Measurements from ENCODE around the gene ZNF595. TPM values are rescaled to one million over a fixed set of nuclear protein-coding genes. Genes with fewer than 3 reads are reported as not detected.
"Not testable (repeated sequence)": the region's sequence is repeated elsewhere in the genome, so short reads cannot be mapped to it uniquely, and the experiment has no call there.

The ZNF595 gene
- polyA plus RNA-seq, 1 donor (not counting 4 experiments of a cell fraction or from before 2014, with no cell fraction given): 6.6 TPM

GRCh38 chr4:36559-37415 lies 16.3 kb upstream of the ZNF595 start:
- H3K9me3 ChIP-seq (ENCODE audit: control insufficient read depth, low read depth, low read length); H3K4me2 ChIP-seq (ENCODE audit: control insufficient read depth, extremely low read depth, insufficient read depth, low read depth, low read length); dilution Hi-C loops (cut with MboI; ENCODE audit: extremely low pct_ligation_motif_present, low sequenced_read_pairs); H3K4me3 ChIP-seq (ENCODE audit: control insufficient read depth in 2 of 3, extremely low read depth in 1 of 3, insufficient read depth in 2 of 3, low read depth in 1 of 3, low read length in 3 of 3); H3K27me3 ChIP-seq (ENCODE audit: control insufficient read depth, extremely low read depth, insufficient read depth, low read length); H3K9me1 ChIP-seq (ENCODE audit: control insufficient read depth, extremely low read depth, insufficient read depth, low read length); H2AFZ ChIP-seq (ENCODE audit: control insufficient read depth, low read length); FAIRE-seq; H3K36me3 ChIP-seq (ENCODE audit: control insufficient read depth in 2 of 2, extremely low read depth in 1 of 2, insufficient read depth in 2 of 2, low read length in 2 of 2); H3K27ac ChIP-seq (ENCODE audit: control insufficient read depth, insufficient read depth, low read length); H3K79me2 ChIP-seq (ENCODE audit: control insufficient read depth, insufficient read depth, low read length); DNase-seq (ENCODE audit: low read depth, low spot score); H4K20me1 ChIP-seq (ENCODE audit: control insufficient read depth, extremely low read depth, insufficient read depth, low read length); H3K9ac ChIP-seq (ENCODE audit: control insufficient read depth, extremely low read depth, insufficient read depth, low read length); H3K4me1 ChIP-seq (ENCODE audit: control insufficient read depth, extremely low read depth, insufficient read depth, low read length): not testable (repeated sequence)

- H4K20me1 ChIP-seq (ENCODE audit: control insufficient read depth, extremely low read depth, insufficient read depth, low read length); H3K4me3 ChIP-seq (ENCODE audit: control insufficient read depth in 2 of 3, extremely low read depth in 1 of 3, insufficient read depth in 2 of 3, low read depth in 1 of 3, low read length in 3 of 3); H3K36me3 ChIP-seq (ENCODE audit: control insufficient read depth in 2 of 2, extremely low read depth in 1 of 2, insufficient read depth in 2 of 2, low read length in 2 of 2); H2AFZ ChIP-seq (ENCODE audit: control insufficient read depth, low read length); DNase-seq (ENCODE audit: low read depth, low spot score); H3K4me1 ChIP-seq (ENCODE audit: control insufficient read depth, extremely low read depth, insufficient read depth, low read length); H3K9me1 ChIP-seq (ENCODE audit: control insufficient read depth, extremely low read depth, insufficient read depth, low read length); H3K79me2 ChIP-seq (ENCODE audit: control insufficient read depth, insufficient read depth, low read length); H3K9me3 ChIP-seq (ENCODE audit: control insufficient read depth, low read depth, low read length); H3K27me3 ChIP-seq (ENCODE audit: control insufficient read depth, extremely low read depth, insufficient read depth, low read length); H3K9ac ChIP-seq (ENCODE audit: control insufficient read depth, extremely low read depth, insufficient read depth, low read length); H3K4me2 ChIP-seq (ENCODE audit: control insufficient read depth, extremely low read depth, insufficient read depth, low read depth, low read length); H3K27ac ChIP-seq (ENCODE audit: control insufficient read depth, insufficient read depth, low read length); dilution Hi-C loops (cut with MboI; ENCODE audit: extremely low pct_ligation_motif_present, low sequenced_read_pairs); FAIRE-seq: not testable (repeated sequence)
Measured at GRCh38 chr4:38202-38601, 14.9 kb upstream of the ZNF595 start.

- dilution Hi-C loops (cut with MboI; ENCODE audit: extremely low pct_ligation_motif_present, low sequenced_read_pairs): not testable (repeated sequence)
Measured at GRCh38 chr4:43375-43774, 9.7 kb upstream of the ZNF595 start.

GRCh38 chr4:51253-51652 lies 1.9 kb upstream of the ZNF595 start:
- dilution Hi-C loops (cut with MboI; ENCODE audit: extremely low pct_ligation_motif_present, low sequenced_read_pairs): not testable (repeated sequence)

More at GRCh38 chr4:43375-43774, 9.7 kb upstream of the ZNF595 start:
- not testable (repeated sequence) for FAIRE-seq; H3K4me1 ChIP-seq (ENCODE audit: control insufficient read depth, extremely low read depth, insufficient read depth, low read length); H3K9ac ChIP-seq (ENCODE audit: control insufficient read depth, extremely low read depth, insufficient read depth, low read length); H3K4me2 ChIP-seq (ENCODE audit: control insufficient read depth, extremely low read depth, insufficient read depth, low read depth, low read length); H3K9me1 ChIP-seq (ENCODE audit: control insufficient read depth, extremely low read depth, insufficient read depth, low read length); H2AFZ ChIP-seq (ENCODE audit: control insufficient read depth, low read length); DNase-seq (ENCODE audit: low read depth, low spot score); H3K27me3 ChIP-seq (ENCODE audit: control insufficient read depth, extremely low read depth, insufficient read depth, low read length); H3K27ac ChIP-seq (ENCODE audit: control insufficient read depth, insufficient read depth, low read length); H4K20me1 ChIP-seq (ENCODE audit: control insufficient read depth, extremely low read depth, insufficient read depth, low read length); H3K9me3 ChIP-seq (ENCODE audit: control insufficient read depth, low read depth, low read length); H3K4me3 ChIP-seq (ENCODE audit: control insufficient read depth in 2 of 3, extremely low read depth in 1 of 3, insufficient read depth in 2 of 3, low read depth in 1 of 3, low read length in 3 of 3); H3K79me2 ChIP-seq (ENCODE audit: control insufficient read depth, insufficient read depth, low read length); H3K36me3 ChIP-seq (ENCODE audit: control insufficient read depth in 2 of 2, extremely low read depth in 1 of 2, insufficient read depth in 2 of 2, low read length in 2 of 2)

GRCh38 chr4:51655-52277 lies 1.4 kb upstream of the ZNF595 start:
- dilution Hi-C loops (cut with MboI; ENCODE audit: extremely low pct_ligation_motif_present, low sequenced_read_pairs); H3K79me2 ChIP-seq (ENCODE audit: control insufficient read depth, insufficient read depth, low read length); H3K27ac ChIP-seq (ENCODE audit: control insufficient read depth, insufficient read depth, low read length); H3K4me1 ChIP-seq (ENCODE audit: control insufficient read depth, extremely low read depth, insufficient read depth, low read length); H3K4me2 ChIP-seq (ENCODE audit: control insufficient read depth, extremely low read depth, insufficient read depth, low read depth, low read length); H2AFZ ChIP-seq (ENCODE audit: control insufficient read depth, low read length); H4K20me1 ChIP-seq (ENCODE audit: control insufficient read depth, extremely low read depth, insufficient read depth, low read length); FAIRE-seq; H3K9ac ChIP-seq (ENCODE audit: control insufficient read depth, extremely low read depth, insufficient read depth, low read length); H3K36me3 ChIP-seq (ENCODE audit: control insufficient read depth in 2 of 2, extremely low read depth in 1 of 2, insufficient read depth in 2 of 2, low read length in 2 of 2); H3K9me1 ChIP-seq (ENCODE audit: control insufficient read depth, extremely low read depth, insufficient read depth, low read length); DNase-seq (ENCODE audit: low read depth, low spot score); H3K9me3 ChIP-seq (ENCODE audit: control insufficient read depth, low read depth, low read length); H3K27me3 ChIP-seq (ENCODE audit: control insufficient read depth, extremely low read depth, insufficient read depth, low read length); H3K4me3 ChIP-seq (ENCODE audit: control insufficient read depth in 2 of 3, extremely low read depth in 1 of 3, insufficient read depth in 2 of 3, low read depth in 1 of 3, low read length in 3 of 3): not testable (repeated sequence)

More at GRCh38 chr4:51253-51652, 1.9 kb upstream of the ZNF595 start:
- H3K27ac ChIP-seq (ENCODE audit: control insufficient read depth, insufficient read depth, low read length); H3K27me3 ChIP-seq (ENCODE audit: control insufficient read depth, extremely low read depth, insufficient read depth, low read length); H3K79me2 ChIP-seq (ENCODE audit: control insufficient read depth, insufficient read depth, low read length); FAIRE-seq; H3K4me2 ChIP-seq (ENCODE audit: control insufficient read depth, extremely low read depth, insufficient read depth, low read depth, low read length); H3K36me3 ChIP-seq (ENCODE audit: control insufficient read depth in 2 of 2, extremely low read depth in 1 of 2, insufficient read depth in 2 of 2, low read length in 2 of 2); H3K9ac ChIP-seq (ENCODE audit: control insufficient read depth, extremely low read depth, insufficient read depth, low read length); H4K20me1 ChIP-seq (ENCODE audit: control insufficient read depth, extremely low read depth, insufficient read depth, low read length); H3K4me3 ChIP-seq (ENCODE audit: control insufficient read depth in 2 of 3, extremely low read depth in 1 of 3, insufficient read depth in 2 of 3, low read depth in 1 of 3, low read length in 3 of 3); H3K4me1 ChIP-seq (ENCODE audit: control insufficient read depth, extremely low read depth, insufficient read depth, low read length); H2AFZ ChIP-seq (ENCODE audit: control insufficient read depth, low read length); H3K9me1 ChIP-seq (ENCODE audit: control insufficient read depth, extremely low read depth, insufficient read depth, low read length); H3K9me3 ChIP-seq (ENCODE audit: control insufficient read depth, low read depth, low read length); DNase-seq (ENCODE audit: low read depth, low spot score): not testable (repeated sequence)
